Activated CD4-positive, alpha-beta T cell treated with anti-CD3 and anti-CD28 coated beads, Interleukin-2, Interleukin-4, amounts not matched to agents 100 ng/mL and 50 ng/mL, durations not matched to agents 16 hours and 8 hours (primary cell): Measurements from ENCODE around the gene TLR5.
"Not testable (repeated sequence)": the region's sequence is repeated elsewhere in the genome, so short reads cannot be mapped to it uniquely, and the experiment has no call there.

Experiments used
- DNase-seq: peaks from one replicate; pipeline ENCODE4 v3.0.0-alpha.2; 2020; ENCODE audit warnings: low spot score

Gene TLR5, protein sequence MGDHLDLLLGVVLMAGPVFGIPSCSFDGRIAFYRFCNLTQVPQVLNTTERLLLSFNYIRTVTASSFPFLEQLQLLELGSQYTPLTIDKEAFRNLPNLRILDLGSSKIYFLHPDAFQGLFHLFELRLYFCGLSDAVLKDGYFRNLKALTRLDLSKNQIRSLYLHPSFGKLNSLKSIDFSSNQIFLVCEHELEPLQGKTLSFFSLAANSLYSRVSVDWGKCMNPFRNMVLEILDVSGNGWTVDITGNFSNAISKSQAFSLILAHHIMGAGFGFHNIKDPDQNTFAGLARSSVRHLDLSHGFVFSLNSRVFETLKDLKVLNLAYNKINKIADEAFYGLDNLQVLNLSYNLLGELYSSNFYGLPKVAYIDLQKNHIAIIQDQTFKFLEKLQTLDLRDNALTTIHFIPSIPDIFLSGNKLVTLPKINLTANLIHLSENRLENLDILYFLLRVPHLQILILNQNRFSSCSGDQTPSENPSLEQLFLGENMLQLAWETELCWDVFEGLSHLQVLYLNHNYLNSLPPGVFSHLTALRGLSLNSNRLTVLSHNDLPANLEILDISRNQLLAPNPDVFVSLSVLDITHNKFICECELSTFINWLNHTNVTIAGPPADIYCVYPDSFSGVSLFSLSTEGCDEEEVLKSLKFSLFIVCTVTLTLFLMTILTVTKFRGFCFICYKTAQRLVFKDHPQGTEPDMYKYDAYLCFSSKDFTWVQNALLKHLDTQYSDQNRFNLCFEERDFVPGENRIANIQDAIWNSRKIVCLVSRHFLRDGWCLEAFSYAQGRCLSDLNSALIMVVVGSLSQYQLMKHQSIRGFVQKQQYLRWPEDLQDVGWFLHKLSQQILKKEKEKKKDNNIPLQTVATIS

DNA sequence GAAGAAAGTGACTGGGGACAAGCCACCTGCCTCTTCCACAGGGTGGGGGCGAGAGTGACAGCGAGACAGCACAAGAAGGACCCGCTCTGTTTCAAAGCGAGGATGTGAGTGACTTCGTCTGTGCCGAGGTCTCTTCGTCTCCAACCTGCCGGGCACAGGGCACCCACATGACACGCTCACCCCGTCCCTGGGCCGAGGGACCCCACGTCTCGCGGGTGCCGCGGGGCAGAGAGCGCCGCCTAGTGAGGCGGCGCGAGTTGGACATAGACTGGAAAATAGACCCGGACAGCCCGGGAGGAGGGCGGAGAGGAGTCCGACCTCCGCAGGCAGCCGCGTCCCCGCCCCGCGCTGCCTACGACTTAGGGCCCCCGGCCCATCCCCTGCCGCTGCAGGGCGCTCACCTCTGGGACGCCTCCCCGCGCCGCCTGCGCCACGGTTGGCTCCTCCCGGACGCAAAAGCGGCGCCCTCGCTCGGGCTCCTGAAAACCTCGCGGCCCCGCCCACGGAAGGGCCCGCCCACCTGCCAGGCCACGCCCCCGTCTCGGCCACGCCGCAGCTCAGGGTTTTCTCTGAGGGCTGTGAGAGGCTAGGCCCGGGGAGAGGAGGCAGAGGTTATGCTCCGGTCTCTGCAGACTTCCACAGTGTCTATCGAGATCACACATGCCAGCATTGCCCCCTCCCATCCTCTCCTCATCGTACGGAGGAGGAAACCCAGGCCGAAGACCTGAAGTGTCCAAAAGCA, at the start of gene TLR5:
TSS of gene TLR5 (minus strand) at position 454 of the 742 bp plus-strand sequence. CDS start 30,217 bp downstream, outside the sequence.
- DNase-seq = peak; percentile 86

DNA sequence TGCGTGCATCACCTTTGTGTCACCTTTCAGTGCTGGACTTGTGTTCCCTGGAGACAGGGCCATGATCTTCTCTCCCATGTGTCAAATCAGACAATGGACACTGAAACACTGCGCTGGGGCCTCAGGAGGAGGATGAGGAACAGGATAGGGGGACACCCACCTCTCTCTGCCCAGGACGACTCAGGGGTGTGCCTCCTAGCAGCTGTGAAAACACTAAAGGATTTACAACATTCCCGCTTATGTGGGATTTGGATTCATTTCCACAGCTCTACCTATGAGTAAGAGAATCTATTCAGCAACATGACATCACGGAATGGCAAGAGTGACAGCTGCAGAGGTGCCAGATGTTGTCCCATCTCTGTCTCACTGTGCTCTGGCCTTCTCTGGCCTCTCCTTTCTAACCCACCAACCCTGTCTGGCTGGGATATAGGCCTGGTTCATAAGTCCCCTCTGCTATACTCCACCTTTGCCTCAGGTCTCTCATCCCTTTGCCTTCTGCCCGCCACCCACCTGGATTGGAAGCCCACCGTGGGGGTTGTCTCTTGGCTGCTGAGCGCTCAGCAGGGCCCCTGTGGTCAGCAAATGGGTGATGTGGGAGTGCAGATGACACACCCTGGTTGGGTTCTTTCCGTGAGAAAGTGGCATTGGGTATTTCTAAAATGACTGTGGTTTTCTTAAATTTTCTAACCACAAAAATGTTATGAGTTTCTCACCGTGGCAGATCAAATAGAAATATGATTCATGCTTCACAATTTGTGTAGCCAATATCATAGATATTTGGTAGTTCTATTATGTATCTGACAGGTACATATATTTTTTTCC, 47.1 kb upstream of the TLR5 start:
- DNase-seq = peak; percentile 84

DNA sequence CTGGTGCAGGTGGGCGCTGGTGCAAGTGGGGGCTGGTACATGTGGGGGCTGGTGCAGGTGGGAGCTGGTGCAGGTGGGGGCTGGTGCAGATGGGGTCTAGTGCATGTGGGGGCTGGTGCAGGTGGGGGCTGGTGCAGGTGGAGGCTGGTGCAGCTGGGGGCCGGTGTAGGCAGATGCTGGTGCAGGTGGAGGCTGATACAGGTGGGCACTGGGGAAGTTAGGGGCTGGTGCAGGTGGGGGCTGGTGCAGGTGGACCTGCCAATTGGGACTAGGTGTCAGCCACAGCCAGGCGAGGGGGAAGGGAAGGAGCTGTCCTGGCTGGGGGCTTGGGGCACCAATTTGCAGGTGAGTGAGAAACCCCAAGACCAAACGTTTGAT, 46.5 kb upstream of the TLR5 start:
- DNase-seq = no peak

DNA sequence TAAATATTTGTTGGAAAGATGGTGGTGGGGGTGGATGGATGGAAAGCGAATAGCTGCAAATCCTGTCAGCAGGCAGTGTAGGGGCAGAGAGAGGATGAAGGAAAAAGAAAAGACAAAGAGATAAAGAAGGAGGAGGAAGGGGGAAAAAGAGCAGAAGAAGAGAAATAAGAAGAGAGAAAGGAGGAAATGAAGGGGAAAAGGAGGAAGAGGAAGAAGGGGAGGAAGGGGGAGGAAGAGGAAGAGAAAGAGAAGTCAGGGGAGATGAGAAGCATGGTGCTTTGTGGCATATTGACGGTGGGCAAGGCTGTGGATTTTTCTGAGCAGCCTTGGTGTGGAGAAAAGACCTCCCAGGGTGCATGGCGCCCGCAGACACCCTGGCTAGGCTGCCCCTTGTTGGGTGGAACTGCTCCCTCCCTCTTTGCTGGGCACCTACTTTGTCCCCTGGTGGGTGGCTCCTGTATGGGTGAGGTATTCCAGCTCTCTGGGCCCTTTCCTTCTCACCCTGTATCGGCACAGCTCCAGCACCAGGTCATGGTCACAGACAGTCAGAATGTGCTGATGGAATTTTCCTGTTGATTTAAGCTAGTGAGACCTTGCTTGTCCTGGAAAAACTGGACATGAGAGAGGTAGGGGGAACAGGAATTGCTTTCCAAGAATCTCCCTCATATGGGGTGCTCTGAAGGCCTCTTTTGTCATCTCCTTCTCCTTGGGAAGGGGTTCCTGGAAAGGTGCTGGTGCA, 45.7 kb upstream of the TLR5 start:
- no peak for DNase-seq

DNA sequence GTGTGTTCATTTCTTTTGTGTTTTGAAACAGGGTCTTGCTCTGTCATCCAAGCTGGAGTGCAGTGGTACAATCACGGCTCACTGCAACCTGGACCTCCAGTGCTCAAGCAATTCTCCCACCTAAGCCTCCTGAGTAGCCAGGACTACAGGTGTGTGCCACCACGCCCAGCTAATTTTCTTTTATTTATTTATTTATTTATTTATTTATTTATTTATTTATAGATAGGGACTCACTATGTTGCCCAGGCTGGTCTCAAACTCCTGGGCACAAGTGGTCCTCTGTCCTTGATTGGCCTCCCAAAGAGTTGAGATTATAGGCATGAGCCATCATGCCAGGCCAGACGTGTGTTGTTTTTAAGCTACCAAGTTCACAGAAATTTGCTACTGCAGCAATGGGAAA, 43.8 kb upstream of the TLR5 start:
- DNase-seq = no peak

DNA sequence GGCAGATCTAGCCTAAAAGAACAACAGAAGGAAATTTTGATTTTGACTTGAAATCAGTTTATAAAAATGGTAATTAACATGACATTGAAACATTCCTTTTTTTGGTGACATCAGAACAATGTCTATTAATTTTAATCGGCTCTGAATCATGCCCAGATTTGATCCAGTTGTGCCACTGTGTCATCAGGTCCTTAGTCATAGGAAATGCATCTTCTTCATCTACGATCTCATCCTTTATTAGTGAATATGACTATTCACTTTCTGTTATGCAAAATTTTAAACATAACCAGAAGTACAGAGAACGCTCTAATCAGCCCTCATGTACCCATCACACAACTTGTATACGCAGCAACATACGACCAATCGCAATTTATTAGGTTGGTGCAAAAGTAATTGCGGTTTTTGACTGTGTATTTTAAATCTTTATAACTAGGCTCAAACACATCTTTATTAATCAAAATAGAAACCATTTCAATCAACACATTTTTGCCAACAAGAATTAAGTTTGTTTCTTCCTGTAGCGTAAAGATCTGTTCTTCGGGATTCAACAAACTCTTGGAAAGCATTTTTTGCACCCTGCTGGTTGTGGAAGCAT, 40.3 kb upstream of the TLR5 start:
- no peak for DNase-seq

DNA sequence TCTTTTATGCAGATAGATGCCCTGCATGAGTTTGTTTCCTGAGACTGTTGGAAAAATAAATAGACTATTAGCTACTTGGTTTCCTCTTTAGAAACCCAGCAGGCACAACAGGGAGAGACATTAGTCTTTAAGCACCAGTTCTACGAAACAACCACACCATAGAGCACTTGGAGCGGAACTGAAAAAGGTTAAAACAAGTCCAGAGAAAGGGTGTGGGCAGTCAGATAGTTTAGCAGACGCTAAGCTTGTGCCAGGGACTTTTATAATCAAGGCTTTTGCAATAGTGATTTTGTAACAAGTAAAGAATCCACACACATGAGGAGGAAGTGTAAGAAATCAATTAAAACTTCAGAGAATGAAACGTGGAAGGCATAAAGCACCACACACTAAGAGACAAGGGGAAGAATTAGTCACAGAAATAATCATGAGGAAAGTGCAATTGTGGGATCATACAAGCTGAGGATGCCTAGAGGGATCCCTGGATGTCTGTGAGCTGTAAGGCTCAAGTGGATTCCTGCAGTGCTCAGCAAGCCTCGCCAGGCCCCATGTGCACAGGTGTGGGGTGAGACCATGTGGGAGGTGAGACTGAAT, 37.8 kb upstream of the TLR5 start:
- DNase-seq = no peak

DNA sequence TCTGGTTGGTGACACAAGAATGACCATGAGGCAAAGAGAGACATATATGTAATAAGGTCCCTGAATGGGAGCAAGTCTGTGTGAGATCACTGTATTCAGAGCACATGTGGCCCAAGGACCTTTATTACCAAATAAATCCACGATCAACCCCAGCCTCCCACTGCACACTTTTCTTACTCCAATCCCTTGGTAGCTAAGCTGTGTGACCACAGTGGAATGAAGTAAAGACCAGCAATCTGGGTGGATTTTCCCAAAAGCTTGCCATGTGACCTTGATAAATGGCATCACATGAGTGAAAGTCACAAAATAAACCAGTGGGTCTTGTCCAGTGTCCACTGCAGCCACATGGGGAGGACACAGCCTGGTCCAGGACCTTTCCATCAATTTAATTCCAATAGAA, 36.7 kb upstream of the TLR5 start:
- DNase-seq = no peak

DNA sequence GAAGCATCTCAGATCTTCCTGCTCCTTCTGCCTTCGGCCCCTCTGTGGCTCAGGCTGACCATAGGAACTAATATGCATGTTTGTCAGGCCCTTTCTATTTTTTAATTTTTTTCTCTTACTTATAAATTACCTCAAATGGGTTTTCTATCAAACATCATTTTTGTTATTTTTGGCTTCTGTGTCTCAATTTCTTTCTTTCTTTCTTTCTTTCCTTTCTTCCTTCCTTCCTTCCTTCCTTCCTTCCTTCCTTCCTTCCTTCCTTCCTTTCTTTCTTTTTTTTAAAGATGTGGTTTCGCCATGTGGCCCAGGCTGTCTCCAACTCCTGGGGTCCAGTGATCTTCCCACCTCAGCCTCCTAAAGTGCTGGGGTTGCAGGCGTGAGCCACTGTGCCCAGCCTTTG, 36.2 kb upstream of the TLR5 start:
- no peak for DNase-seq

DNA sequence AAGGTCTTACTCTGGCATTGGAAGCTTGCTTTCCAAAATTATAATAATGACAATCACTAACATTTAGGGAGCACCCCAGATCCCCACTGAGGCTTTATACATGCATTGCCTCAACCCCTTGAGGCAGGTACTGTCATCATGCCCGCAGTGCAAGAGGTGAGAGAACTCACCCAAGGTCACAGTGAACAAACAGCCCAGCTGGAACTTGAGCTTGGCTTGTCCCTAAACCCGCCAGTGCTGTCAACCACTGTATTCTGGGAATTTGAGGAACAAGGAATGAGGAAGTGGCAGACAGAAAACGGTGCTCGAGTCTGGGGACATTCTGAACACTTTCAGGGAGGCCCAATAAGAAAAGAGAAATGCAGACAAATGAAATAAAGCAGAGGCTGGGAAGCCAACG, 34.6 kb upstream of the TLR5 start:
- no peak for DNase-seq

DNA sequence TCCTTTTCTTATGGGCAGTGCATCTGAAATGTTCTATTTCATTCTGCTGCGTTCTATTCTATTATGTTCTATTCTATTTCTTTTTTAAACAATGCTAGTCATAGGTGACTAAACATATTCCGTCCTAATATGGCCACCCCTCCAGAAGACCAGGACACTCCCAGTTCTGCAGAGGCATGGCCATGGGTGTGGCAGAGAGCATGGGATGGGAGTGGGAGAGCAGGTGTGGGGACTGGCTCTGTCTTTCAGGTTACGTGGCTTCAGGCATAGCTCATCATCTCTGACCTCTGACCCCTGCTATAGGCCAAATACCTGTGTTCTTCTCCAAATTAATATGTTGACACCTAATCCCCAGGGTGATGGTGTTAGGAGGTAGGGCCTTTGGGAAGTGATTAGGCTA, 33.4 kb upstream of the TLR5 start:
- DNase-seq = no peak

DNA sequence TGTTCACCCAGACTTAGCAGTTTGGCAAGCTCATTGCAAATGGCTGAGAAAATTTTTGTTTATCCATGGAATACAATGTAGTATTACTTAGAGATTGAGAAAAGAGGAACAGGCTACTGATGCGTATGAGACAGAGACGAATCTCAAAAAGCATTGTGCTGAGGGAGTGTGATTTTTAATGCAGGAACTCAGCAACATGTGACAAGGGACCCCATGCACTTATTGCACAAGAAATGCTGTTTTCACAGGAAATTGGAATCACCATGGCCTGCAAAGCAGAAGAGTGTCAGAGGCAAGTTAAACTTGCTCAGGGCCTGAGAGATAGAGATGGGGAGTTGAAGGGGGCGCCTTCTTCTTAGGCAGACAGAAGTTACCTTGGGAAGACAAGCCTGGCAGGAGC, 32.6 kb upstream of the TLR5 start:
- DNase-seq = no peak

DNA sequence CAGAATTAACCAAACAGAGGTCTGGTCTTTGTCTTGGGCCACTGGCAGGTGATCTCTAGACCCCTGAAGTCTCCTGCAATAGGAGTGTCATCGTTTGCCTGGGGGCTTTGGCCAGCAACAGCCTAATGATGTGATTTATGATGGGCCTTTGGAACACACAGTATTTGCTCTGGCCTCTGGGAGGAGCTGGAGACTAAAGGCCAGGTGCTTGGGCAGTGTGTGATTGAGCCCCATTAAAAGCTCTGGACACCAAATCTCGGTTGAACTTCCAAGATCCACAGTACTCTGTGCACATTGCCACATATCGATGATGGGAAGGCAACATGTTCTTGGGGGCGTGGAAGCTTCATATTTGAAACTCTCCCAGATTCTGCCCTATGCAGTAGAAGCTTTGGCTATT, 32.0 kb upstream of the TLR5 start:
- no peak for DNase-seq

DNA sequence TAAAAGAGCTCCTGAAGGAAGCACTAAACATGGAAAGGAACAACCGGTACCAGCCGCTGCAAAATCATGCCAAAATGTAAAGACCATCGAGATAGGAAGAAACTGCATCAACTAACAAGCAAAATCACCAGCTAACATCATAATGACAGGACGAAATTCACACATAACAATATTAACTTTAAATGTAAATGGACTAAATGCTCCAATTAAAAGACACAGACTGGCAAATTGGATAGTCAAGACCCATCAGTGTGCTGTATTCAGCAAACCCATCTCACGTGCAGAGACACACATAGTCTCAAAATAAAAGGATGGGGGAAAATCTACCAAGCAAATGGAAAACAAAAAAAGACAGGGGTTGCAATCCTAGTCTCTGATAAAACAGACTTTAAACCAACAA, 26.4 kb upstream of the TLR5 start:
- DNase-seq = not testable (repeated sequence)

DNA sequence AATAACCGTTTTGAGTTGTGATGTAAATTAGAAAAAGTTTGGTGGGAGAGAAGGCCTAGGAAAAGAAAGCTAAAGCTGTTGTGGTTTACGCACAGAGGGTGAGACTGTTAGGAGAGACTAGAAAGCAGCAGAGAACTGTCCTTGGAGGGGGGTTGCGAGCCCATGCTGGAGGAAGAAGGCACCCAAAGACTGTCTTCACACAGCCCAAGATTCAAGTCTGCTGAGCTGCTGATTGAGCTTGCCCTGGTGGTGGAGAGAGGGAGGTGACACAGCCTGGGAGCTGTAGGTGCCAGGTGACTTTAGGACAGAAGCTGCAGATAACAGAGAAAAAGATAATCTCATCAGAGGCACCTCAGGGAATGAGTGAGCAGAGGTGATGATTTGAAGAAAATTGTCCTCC, 18.3 kb upstream of the TLR5 start:
- DNase-seq = no peak

DNA sequence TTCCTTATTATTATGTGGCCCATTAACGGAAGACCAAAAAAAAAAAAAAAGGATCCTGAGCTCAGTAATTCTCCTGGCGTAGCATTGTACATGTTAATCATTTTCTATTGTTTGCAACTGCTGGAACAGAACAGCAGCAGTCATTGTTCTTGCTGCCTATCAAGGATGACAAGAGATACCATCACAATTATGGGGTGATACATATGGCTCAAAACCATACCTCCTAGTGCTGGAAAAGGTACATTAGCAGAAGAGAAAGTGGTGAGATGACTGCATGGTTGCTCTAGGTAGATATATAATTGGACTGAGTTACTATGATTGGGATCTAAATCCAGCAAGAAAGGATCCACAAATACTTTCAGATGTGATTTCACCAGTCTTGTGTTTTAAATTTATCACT, 13.3 kb upstream of the TLR5 start:
- no peak for DNase-seq

DNA sequence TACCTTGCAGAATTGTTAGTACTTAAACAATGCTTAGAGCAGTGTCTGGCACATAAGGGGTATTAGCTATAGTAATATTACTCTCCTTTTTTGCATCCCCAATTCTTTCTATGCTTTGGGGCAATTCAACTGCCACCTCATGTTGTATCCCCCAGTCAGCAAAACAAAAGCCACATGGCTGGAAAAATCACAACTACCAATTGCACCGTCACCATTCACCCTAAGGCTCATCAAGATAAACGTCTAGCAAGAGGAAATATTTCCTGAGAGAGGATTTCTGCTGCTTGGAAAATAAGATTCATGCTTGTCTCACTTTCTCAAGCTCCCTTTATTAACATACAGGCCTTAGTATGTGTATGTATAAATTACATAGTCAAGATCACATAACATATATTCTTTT, 12.1 kb upstream of the TLR5 start:
- DNase-seq = no peak

DNA sequence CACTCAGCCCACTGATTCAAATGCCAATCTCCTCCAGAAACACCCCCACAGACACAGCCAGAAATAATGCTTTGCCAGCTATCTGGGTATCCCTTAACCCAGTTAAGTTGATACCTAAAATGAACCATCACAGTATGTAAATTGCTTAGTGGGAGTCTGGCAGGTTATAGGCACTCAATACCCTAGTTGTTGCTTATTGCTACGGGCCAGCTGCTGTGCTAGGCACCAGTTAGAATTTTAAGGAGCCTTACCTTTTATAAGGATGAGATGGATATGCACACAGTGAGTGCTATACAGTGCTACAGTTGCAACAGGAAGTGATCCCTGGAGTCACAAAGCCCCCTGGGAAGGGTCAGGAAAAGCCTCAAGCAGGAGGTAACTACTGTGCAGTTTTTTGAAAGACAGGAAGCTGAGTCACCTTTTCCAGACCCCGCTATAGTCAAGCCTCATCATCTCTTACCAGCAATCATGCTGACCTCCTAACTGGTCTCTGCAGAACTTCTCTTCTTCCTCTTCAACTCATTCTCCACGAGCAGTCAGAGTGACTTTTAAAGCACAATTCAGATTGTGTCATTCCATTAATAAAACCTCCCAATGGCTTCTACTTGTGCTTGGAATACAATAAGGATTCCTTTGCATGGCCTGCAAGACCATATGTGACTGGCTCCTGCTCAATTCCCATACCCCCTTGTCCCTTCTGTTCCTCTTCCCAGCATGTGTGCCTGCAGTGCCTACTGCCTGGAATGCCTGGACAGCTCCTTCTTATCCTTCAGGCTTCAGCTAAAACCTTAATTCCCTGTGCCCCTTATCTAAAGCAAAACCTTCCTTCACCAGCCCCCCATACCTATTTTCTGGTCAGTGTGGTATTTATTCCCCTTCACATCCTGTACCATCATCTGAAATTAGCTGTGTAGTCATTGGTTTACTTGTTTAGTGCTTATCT, 10.4 kb upstream of the TLR5 start:
- DNase-seq = peak; percentile 19

DNA sequence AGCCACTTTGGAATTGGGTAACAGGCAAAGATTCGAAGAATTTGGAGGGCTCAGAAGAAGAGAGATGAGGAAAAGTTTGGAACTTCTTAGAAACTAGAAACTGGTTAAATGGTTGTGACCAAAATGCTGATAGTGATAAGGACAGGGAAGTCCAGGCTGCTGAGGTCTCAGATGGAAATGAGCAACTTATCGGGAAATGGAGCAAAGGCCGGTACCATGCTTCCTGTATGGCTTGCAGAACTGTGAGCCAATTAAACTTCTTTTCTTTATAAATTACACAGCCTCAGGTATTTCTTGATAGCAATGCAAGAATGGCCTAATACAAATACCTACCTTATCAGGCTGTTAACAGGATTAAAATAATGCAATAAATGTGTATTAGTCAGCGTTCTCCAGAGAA, 9.4 kb upstream of the TLR5 start:
- no peak for DNase-seq
